Superior temporal gyrus (tissue), 1 donor: ENCODE measurements around the gene NPPB.

Experiments used
- DNase-seq: peaks from one replicate; pipeline ENCODE4 v3.0.0-alpha.2; 2016; ENCODE audit errors: extremely low spot score

Gene NPPB

GRCh38 chr1:11857164-11857851, 1.4 kb downstream of the NPPB start:
- DNase-seq = no peak

GRCh38 chr1:11856698-11857097, 2.0 kb downstream of the NPPB start:
- no peak for DNase-seq

GRCh38 chr1:11855430-11855829, 3.3 kb downstream of the NPPB start:
- no peak for DNase-seq

GRCh38 chr1:11854519-11854918, 4.2 kb downstream of the NPPB start:
- no peak for DNase-seq

- DNase-seq = no peak
Observed at GRCh38 chr1:11851180-11851579, 7.6 kb downstream of the NPPB start.

GRCh38 chr1:11850156-11850555, 8.6 kb downstream of the NPPB start:
- DNase-seq = no peak

- DNase-seq = no peak
Observed at GRCh38 chr1:11848373-11848700, 10.4 kb downstream of the NPPB start.

GRCh38 chr1:11847667-11848372, 10.9 kb downstream of the NPPB start, which contains the start of gene NPPA:
Gene NPPA, minus strand, starts transcription at chr1:11847783. Its CDS starts 99 bp downstream, at chr1:11847684.
- no peak for DNase-seq

- DNase-seq = no peak
Observed at GRCh38 chr1:11845641-11846335, 13.0 kb downstream of the NPPB start.

GRCh38 chr1:11842154-11843041, 16.3 kb downstream of the NPPB start:
- no peak for DNase-seq

GRCh38 chr1:11841245-11842153, 17.2 kb downstream of the NPPB start:
- DNase-seq = no peak

- DNase-seq = peak; percentile 10
Observed at GRCh38 chr1:11839727-11840705, 18.7 kb downstream of the NPPB start.

GRCh38 chr1:11838349-11839272, 20.1 kb downstream of the NPPB start:
- peak; percentile 82 for DNase-seq

- no peak for DNase-seq
Observed at GRCh38 chr1:11837767-11838348, 20.9 kb downstream of the NPPB start.

GRCh38 chr1:11836955-11837766, 21.6 kb downstream of the NPPB start:
- DNase-seq = no peak

GRCh38 chr1:11835441-11836225, 23.1 kb downstream of the NPPB start:
- no peak for DNase-seq
